HEK293 (cell line): ENCODE measurements around the gene ZNF428.
A peak's percentile ranks its signal among the peaks of the same experiment; 100 is the strongest.

Experiments
- ATF2 ChIP-seq: fragments of 450-650 bp; formaldehyde crosslinking; IDR thresholded peaks from 2 replicates; pipeline ENCODE4 v1.5.1; 2016; ENCODE audit warnings: missing biosample characterization, missing genetic modification characterization, low read depth
- KLF8 ChIP-seq: fragments of 450-650 bp; formaldehyde crosslinking; IDR thresholded peaks from 2 replicates; pipeline ENCODE4 v1.5.1; 2016; ENCODE audit warnings: missing biosample characterization, missing genetic modification characterization
- PRDM2 ChIP-seq: fragments of 450-650 bp; formaldehyde crosslinking; IDR thresholded peaks from 2 replicates; pipeline ENCODE4 v1.5.1; 2016; ENCODE audit warnings: missing biosample characterization, missing genetic modification characterization, borderline replicate concordance
- REST ChIP-seq: fragments of 450-650 bp; formaldehyde crosslinking; IDR thresholded peaks from 2 replicates; pipeline ENCODE4 v1.5.1; 2016; ENCODE audit warnings: missing biosample characterization, missing genetic modification characterization
- SALL2 ChIP-seq: fragments of 450-650 bp; formaldehyde crosslinking; IDR thresholded peaks from 2 replicates; pipeline ENCODE4 v1.5.0; 2017; ENCODE audit warnings: missing biosample characterization, mild to moderate bottlenecking, missing genetic modification characterization, borderline replicate concordance
- ZBTB11 ChIP-seq: fragments of 450-650 bp; formaldehyde crosslinking; conservative IDR thresholded peaks from 2 replicates; pipeline ENCODE4 v1.5.1; 2016; ENCODE audit warnings: low read depth, missing biosample characterization, missing genetic modification characterization
- ZBTB6 ChIP-seq: fragments of 450-650 bp; formaldehyde crosslinking; IDR thresholded peaks from 2 replicates; pipeline ENCODE4 v1.5.1; 2017; ENCODE audit warnings: missing biosample characterization, missing genetic modification characterization
- ZFP3 ChIP-seq: fragments of 450-650 bp; formaldehyde crosslinking; IDR thresholded peaks from 2 replicates; pipeline ENCODE4 v1.5.1; 2016; ENCODE audit warnings: low read depth, missing biosample characterization, missing genetic modification characterization
- ZFP41 ChIP-seq: fragments of 450-650 bp; formaldehyde crosslinking; IDR thresholded peaks from 2 replicates; pipeline ENCODE4 v1.5.1; 2016; ENCODE audit warnings: missing biosample characterization, missing genetic modification characterization, borderline replicate concordance
- ZNF239 ChIP-seq: fragments of 450-650 bp; formaldehyde crosslinking; IDR thresholded peaks from 2 replicates; pipeline ENCODE4 v1.5.1; 2016; ENCODE audit warnings: missing biosample characterization, missing genetic modification characterization
- ZNF391 ChIP-seq: fragments of 450-650 bp; formaldehyde crosslinking; IDR thresholded peaks from 2 replicates; pipeline ENCODE4 v1.5.1; 2016; ENCODE audit warnings: low read depth, missing biosample characterization, missing genetic modification characterization, borderline replicate concordance
- ZNF416 ChIP-seq: fragments of 450-650 bp; formaldehyde crosslinking; IDR thresholded peaks from 2 replicates; pipeline ENCODE4 v1.5.1; 2016; ENCODE audit warnings: missing biosample characterization, missing genetic modification characterization
- ZNF473 ChIP-seq: fragments of 450-650 bp; formaldehyde crosslinking; IDR thresholded peaks from 2 replicates; pipeline ENCODE4 v1.5.1; 2017; ENCODE audit warnings: missing biosample characterization, missing genetic modification characterization
- ZNF555 ChIP-seq: fragments of 450-650 bp; formaldehyde crosslinking; conservative IDR thresholded peaks from 2 replicates; pipeline ENCODE4 v1.5.1; 2017; ENCODE audit warnings: missing biosample characterization, mild to moderate bottlenecking, missing genetic modification characterization, inconsistent platforms
- ZNF629 ChIP-seq: fragments of 450-650 bp; formaldehyde crosslinking; IDR thresholded peaks from 2 replicates; pipeline ENCODE4 v1.5.1; 2017; ENCODE audit warnings: missing biosample characterization, missing genetic modification characterization
- ZNF654 ChIP-seq: fragments of 450-650 bp; formaldehyde crosslinking; IDR thresholded peaks from 2 replicates; pipeline ENCODE4 v1.5.1; 2016; ENCODE audit warnings: low read depth, missing biosample characterization, missing genetic modification characterization
- ZNF776 ChIP-seq: fragments of 450-650 bp; formaldehyde crosslinking; IDR thresholded peaks from 2 replicates; pipeline ENCODE4 v1.5.0; 2017; ENCODE audit warnings: missing biosample characterization, missing genetic modification characterization, borderline replicate concordance
- ZNF792 ChIP-seq: fragments of 450-650 bp; formaldehyde crosslinking; IDR thresholded peaks from 2 replicates; pipeline ENCODE4 v1.5.1; 2016; ENCODE audit warnings: missing biosample characterization, missing genetic modification characterization

ZNF428 gene

GRCh38 chr19:43575156-43575950, 44.1 kb downstream of the ZNF428 start, which contains the start of the genes PINLYP and XRCC1 (continued):
- TF ChIP-seq PRDM2 (tag by site-specific recombination), result no peak
- no peak for TF ChIP-seq ZFP41 (tag by site-specific recombination)
- no peak for TF ChIP-seq SALL2
- no peak for TF ChIP-seq REST (tag by site-specific recombination)
- TF ChIP-seq KLF8 (tag by site-specific recombination), result peak; percentile 24; the same call in 1 of the 2 replicates
- TF ChIP-seq ZNF555 (tag by site-specific recombination), result no peak
- peak; percentile 58; the same call in 1 of the 2 replicates for TF ChIP-seq ZNF391 (tag by site-specific recombination)
- no peak; the same call in 1 of the 2 replicates for TF ChIP-seq ZNF654 (tag by site-specific recombination)
- no peak for TF ChIP-seq ZBTB6 (tag by site-specific recombination)
- peak; percentile 70 for TF ChIP-seq ZNF629 (tag by site-specific recombination)
- TF ChIP-seq ZNF776 (tag by site-specific recombination), result no peak
- TF ChIP-seq ATF2 (tag by site-specific recombination), result no peak
- TF ChIP-seq ZNF473, result no peak
- no peak for TF ChIP-seq ZNF792 (tag by site-specific recombination)
- TF ChIP-seq ZNF239 (tag by site-specific recombination), result no peak
- peak; percentile 73 for TF ChIP-seq ZBTB11 (tag by site-specific recombination)
- TF ChIP-seq ZNF416 (tag by site-specific recombination), result no peak
- no peak for TF ChIP-seq ZFP3
